OCI-LY1 (cell line): ENCODE data around the gene TEX53.

Source experiments
- EZH2 ChIP-seq: fragments of 200-600 bp; sonication (generic), shearing (Covaris generic); IDR thresholded peaks from 2 replicates; pipeline ENCODE4 v1.8.0; 2017; ENCODE audit warnings: borderline replicate concordance, mixed run types, mild to moderate bottlenecking, antibody characterized with exemption, low read length, moderate library complexity, mixed read lengths
- TF ChIP-seq, protein P1 (sequence below): fragments of 200-600 bp; sonication (generic), shearing (Covaris generic); IDR thresholded peaks from 2 replicates; pipeline ENCODE4 v1.5.1; 2017; ENCODE audit warnings: mild to moderate bottlenecking, antibody characterized with exemption, low read length, moderate library complexity, mixed read lengths

DNA sequence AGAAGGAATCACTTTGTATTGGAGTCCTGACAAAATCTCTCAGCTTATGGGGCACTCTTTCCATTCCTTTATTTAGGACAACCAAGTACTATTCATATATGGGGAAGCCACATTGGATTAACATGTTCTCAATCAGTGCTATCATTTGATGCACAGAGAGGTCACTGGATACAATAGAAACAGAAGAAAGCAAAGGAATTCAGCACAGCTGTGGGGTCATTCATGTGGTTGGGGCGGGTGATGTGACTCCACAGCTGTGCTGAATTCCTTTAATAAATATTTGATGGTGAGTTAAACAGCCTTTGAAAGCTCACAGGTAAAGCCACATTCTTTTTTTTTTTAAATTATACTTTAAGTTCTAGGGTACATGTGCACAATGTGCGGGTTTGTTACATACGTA is 25.2 kb upstream of the TEX53 start:
- TF ChIP-seq, protein P1, sequence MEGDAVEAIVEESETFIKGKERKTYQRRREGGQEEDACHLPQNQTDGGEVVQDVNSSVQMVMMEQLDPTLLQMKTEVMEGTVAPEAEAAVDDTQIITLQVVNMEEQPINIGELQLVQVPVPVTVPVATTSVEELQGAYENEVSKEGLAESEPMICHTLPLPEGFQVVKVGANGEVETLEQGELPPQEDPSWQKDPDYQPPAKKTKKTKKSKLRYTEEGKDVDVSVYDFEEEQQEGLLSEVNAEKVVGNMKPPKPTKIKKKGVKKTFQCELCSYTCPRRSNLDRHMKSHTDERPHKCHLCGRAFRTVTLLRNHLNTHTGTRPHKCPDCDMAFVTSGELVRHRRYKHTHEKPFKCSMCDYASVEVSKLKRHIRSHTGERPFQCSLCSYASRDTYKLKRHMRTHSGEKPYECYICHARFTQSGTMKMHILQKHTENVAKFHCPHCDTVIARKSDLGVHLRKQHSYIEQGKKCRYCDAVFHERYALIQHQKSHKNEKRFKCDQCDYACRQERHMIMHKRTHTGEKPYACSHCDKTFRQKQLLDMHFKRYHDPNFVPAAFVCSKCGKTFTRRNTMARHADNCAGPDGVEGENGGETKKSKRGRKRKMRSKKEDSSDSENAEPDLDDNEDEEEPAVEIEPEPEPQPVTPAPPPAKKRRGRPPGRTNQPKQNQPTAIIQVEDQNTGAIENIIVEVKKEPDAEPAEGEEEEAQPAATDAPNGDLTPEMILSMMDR = no peak
- TF ChIP-seq EZH2 = no peak
